Middle frontal gyrus (tissue), 1 donor: ENCODE measurements around the gene POLA1.

Source experiments
- DNase-seq: peaks from one replicate; pipeline ENCODE4 v3.0.0-alpha.2; 2015; ENCODE audit warnings: low spot score; ENCODE audit errors: extremely low spot score

The POLA1 gene

DNA sequence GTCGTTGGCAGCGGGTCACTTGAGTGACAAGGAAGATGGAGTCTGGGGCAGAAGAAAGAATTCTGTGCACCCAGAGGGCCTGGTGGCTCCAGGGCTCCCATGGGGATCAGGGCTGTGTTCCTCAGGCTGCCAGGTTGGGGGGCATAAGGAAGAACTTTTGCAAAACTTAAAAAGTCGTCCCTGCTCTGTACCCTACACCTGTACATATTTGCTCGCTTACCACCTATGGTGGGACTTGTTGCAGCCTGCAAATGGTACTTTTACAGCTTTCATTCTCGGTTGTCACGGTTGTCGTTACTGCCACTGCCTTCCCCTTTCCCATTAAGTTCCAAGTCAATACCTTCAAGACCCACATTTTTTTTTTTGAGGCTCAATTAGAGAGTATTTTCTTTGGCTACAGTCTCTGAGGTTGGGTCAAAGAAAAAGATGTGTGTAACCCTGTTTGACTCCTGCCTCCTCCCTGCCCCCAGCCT lies 312.9 kb downstream of the POLA1 start:
- no peak for DNase-seq

DNA sequence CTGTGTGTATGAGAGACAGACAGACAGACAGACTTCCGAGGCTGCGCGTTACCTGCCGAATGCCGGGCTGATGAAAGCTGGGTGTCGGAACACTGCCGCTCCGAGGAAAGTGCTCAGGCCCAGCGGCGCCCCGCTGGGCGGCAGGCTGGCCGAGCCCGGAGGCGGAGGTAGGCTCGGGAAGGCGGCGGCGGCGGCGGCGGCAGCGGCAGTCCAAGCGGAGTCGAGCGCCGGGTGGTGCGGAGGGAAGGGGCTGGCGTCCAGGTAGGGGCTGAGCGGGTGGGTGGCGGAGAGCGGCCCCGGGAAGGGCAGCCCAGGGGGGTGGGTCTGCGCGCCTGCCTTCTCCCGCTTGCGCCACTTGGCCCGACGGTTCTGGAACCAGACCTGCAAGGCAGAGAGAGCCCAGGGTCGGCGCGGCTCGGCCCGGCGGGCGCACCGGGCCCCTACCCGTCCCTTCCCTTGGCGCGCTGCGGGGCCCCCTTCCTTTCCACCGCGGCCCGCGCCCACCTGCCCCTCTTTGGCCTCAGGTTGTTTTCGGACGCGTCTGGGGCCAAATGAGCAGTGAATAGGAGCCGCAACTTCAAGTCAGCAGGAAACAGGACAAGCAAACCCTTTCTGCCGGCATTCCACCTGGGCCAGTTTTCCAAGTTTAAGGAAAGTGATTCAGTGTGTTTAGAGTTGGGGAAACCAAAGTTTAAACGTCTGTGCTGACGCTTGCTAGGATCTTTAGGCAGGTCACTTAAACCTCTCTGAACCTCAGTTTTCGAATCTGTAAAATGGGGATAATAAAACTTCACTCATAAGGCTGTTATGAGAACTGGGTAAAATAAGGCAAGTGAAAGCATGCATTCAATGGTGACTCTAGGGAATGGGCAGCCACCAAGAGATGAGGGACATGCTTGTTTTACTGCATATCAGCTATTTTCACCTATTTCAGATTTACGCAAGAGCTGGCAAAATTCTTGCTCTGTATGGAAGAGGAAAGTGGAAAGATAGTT lies 313.6 kb downstream of the POLA1 start:
- DNase-seq = no peak

DNA sequence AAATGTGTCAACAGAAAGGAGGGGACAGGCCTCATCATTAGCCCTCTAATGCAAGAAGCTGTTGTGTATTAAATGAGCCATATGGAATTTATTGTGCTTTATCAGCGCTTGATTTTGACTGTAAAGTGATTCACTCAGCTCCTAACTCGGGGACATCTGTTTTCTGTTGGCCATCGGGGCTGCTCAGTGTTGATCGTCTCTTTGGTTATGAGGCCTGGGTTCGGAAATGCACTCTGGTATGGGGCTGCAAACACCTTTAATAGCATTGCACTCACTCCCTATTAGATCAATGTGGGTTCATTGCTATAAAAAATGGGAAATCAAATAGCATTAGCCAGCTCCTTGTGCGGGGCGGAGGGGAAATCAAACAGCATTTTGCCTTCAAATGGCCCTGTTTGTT lies 315.7 kb downstream of the POLA1 start:
- DNase-seq = no peak

DNA sequence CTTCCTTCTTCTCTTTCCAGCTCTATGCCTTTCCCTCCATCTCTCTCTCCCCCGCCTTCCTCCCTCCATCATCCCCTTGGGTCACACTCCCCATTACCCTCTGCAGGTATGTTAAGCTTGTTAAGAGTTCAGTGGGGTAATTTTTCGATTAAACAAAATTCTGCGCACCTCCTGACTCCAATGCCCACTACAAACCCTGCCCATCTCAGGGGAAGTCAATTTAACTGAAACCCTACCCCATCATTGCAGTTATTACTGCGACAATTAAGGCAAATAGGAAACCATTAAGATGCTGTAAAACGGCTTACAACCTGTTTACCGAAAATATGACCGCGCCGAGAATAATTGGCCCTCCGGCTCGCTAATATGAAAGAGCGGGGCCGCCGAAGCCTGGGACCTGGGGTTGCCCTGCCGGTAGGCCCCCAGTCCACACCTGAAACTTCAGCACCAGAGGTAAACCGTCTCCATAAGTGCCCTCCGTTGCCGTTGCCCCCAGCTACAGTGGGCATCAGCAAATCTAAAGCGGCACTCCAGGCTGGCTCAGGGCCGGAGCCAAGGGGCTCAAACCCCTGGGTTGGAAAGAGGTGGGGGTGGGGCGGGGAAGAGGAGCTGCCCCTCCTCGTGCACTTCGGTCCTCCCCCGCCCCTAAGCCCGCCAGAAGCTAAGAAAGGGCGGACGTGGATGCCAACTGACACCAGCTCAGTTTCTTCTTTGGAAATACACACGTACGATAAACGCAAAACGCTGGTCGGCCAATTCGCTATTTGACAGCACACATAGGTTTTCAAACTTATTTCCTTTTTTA lies 317.3 kb downstream of the POLA1 start:
- no peak for DNase-seq

DNA sequence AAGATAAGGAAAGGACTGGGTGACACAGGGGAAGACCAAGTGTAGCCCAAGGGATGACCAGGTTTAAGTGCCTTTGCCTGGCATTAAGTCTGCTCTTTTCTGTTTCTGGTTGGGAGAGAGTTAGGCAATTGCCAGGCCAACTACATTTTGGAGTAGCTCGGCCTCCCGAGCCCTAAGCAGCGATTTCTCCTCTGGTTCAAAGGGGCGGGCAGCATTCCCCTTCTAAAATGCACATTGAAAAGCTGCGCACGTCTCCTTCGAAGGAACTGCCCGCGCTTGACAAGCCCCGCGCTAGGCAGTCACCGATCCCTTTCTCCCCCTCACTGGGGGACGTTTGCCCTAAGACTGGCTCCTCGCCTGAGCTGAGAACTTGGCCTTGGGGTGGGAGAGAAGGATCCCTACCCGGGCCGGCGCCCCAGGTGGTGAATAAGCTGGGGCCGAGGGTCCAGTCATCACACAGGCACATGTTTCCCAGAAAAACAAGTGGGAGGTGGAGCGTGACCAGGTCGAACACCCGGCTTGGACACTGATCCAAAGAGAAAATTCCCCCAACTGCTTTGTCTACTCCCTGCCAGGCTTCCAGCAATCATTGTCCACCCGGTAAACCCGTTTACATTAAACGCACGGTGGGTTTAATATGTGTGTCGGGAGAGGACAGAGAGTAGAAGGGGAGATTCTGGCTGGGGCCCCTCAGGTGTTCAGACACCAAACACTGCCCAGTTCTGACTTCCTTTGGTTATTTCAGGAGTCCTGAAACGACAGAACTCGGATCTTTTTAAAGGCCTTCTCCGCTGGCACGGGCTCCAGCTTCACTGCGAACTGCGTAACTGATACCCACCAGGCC lies 318.1 kb downstream of the POLA1 start:
- no peak for DNase-seq

DNA sequence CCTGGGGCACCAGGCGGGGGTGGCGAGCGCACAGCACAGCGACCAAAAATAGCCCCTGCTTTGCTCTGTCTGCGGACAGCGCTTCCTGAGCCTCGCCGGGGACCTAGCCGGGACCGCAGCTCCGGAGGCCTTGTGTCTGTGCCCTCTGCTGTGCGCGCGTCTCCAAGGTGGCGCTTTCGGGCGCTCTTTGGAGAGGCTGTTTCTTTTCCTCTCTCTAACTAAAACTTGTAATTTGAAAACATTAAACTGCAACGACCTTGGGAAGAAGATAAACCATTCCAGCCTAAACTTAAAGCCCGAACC lies 318.7 kb downstream of the POLA1 start:
- DNase-seq = no peak

DNA sequence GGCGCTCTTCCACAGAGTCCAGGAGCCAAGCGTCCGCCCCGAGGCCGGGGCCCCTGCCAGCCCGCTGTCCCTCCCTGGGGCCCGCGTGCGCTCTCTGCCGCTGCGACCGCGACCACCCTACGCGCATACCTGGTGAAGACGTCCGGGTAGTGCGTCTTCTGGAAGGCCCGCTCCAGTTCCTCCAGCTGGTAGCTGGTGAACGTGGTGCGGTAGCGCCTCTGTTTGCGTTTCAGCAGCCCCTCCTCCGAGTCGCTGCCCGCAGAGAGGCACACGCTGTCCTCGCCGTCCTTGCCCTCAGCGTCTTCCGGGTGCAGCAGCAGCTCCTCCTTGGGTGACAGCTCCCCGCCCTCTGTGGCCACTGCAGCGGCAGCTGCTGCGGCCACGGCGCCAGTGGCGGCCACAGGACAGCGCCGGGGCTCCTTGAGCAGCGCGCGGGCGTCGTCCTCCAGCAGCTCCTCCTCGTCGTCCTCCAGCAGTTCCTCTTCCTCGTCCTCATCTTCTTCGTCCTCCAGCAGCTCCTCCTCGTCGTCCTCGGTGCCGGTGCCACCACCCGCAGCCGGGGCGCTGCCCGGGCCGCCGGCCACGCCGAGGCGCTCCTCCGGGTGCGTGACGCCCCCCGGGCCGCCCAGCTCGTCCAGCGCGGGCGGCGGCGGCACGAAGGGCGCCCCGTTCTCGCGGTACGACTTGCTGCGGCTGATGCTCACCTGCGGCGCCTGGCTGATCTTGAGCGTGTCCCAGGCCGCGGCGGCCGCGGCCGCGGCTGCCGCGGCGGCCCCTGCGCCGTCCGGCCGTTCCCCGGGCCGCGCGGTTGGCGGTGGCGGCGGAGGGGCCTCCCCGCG lies 319.3 kb downstream of the POLA1 start:
- no peak for DNase-seq

DNA sequence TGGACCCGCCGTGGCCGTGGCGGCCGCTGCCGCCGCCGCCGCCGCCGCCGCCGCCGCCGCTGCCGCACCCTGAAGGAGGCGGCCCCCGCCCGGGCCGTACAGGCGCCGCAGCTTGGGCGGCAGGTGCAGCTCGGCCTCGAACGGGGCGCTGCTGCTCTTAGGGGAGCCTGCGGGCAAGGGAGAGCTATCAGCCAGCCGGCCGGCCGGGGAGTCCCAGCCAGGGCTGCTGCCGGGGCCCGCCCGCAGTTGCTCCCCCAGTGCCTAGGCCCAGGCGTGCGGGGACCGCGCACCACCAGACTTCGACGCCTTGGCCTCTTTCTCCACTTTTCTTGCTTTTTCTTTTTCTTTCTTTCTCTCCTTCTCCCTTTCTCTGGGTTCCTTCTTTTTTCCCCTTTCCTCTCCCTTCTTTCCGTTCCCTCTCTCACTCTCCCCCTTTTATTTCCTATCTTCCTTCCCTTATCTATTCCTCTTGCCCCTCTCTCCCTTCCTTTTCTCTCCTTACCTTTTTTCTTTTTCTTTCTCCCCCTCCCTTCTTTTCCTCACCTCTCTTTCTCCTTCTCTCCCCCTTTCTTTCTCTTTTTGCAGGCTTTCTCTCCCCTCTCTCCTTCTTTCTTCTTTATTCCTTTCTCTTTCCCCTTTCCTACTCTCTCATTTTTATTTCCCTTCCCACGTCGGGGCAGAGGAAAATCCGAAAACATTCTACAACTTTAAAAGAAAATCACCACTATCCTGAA lies 320.1 kb downstream of the POLA1 start:
- no peak for DNase-seq

DNA sequence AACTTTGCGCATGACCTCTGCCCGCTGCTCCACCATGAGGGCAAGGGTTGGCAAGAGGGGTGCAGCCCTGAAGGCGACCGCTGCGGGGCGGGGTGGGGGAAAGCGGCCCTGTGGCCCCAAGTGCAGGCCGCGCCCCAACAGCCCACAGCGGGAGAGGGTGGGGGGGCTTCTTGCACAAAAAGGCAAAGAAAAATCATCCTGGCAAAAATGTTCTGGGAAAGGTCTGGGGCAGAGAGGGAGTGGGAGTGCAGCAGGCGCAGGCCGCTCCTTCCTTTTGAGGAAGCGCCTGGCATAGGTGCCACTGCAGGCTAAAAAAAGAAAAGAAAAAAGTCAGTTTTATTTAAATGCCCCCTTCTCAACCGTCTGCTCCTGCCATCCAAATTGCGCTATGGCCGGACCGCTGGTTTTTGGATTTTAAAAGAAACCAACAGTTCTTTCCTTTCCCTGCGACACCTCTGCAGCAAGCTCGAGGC lies 320.7 kb downstream of the POLA1 start:
- DNase-seq = no peak

DNA sequence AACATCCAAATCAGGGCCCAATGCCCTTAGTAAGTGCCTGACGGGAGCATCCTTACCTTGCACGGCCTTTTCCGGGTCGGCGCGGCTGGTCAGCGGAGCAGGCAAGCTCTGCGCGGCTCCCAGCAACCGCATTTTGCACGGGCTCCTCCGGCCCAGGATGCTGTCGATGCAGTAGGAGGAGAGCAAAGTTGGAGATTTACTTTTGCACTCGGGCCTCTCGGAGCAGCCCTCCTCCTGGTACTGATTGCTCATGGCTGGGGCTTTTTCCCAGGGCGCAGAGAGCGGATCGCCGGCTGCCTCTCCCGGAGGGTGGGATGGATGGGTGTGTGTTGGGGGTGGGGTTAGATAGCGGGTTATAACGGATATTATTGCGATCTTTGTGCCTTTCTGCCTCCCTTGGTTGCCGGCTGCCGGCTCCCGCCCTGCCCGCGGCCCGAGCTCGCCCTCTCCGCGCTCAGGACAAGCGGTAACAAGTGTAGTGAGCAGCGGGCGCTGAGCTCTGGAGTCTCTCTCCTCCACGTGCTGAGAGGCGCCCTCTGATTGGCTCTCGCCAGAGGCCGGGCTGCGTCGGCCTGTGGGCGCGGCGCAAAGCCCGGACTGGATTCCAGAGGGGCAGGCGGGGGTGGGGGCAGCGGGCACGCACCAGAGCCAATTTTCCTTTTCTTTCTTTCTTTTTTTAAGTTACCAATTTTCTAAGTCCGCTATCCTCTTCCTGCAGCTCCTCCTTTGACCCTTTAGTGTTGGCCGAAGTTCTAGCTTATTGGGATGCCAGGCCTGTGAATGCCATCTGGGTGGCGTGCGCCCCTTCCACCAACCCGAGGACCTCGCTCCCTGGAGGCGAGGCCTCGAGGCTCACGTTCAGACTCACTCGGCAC lies 322.0 kb downstream of the POLA1 start, which contains the start of gene ARX:
Gene ARX, minus strand, starts transcription at position 480 of the 875 bp plus-strand sequence. Its CDS starts 228 bp downstream, at position 252.
- DNase-seq = peak; percentile 9

DNA sequence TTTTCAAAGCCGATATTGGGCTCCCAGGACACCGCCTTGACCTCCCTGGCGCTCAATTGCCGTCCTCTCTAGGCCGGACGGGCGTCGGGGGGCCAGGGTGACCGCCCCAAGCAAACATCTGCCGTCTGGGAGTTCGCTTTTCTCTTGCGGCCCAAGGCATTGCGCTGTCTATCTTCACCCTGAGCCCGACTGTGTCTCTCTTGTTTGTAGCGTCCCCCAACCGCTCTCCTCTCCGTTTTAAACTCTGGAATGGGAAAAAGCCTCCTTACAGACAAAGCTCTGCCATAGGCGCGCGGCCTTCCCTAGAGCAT lies 322.6 kb downstream of the POLA1 start:
- DNase-seq = no peak

DNA sequence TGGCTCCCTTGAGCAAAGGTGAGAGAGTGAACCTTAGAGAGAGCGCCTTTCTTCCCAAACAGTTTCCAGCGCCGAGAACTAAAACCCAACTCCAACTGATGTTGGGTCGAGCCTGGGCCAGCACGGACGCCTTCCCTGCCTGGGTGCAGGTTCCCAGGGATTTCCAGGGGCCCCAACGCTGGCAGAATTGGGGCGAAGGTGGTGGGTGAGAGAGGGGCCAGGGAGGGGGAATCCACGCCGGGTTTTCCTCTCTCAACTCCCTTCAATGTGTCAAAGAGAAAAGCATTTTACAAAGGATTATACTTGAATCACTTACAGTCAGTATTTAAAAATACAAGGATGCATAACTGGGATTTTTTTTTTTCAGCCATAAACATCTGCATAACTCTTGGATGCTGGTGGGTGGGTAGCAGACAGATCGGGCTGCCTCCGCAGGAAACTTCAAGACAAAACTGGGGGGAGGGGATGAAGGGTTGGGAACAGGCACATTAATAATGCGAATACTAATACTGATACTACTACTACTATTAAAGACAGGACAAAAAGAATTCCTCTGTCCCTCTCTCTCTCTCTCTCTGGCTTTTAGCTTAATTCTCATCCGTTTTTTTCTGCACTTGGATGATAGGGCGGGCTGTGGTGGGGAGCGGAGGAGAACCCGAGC lies 323.4 kb downstream of the POLA1 start:
- no peak for DNase-seq

DNA sequence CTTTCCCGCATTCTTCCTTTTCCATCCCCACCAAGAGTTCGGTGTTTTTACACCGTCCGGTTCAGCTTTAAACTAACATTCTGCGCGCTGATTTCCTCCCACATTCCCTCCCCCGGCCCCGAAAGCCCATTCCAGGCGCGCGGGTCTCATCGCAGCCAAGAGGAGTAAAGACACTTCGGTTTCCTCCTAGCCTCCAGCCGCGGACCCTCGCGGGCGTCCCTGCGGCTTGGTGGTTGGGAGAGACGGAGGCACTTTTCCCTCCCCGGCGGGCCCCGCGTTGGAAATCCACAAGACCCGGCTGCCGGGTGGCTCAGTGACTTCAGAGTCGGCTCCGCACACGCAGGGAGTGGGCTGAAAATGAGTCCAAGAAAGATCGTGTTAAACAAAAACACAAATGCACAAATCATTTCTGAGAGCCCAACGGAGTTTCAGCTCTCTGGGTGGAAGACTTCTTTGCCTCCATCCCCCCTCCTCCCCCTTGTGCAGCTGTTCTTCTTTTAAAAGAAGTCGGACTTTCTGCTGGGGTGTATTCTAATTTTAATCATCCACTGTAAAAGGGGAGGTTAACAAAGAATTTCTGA lies 324.0 kb downstream of the POLA1 start:
- no peak for DNase-seq

DNA sequence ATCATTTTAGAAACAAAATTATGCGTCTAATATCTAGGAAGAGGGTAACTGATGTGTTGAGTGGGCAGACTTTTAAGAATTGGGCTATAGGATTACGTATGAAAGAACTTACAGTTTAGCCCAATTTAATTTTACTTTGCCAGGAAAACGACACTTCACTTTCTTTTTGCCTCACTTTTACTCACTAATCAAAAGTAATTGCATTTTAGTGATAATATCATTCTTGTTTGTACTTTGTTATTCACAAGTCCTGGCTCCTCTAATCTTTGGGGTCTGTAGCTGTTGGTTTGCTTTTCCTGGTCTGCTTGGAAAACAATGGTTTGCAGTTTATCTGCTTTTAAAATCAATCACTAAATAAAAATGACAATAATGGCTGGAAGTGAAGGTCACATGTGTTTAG lies 325.0 kb downstream of the POLA1 start:
- DNase-seq = no peak

DNA sequence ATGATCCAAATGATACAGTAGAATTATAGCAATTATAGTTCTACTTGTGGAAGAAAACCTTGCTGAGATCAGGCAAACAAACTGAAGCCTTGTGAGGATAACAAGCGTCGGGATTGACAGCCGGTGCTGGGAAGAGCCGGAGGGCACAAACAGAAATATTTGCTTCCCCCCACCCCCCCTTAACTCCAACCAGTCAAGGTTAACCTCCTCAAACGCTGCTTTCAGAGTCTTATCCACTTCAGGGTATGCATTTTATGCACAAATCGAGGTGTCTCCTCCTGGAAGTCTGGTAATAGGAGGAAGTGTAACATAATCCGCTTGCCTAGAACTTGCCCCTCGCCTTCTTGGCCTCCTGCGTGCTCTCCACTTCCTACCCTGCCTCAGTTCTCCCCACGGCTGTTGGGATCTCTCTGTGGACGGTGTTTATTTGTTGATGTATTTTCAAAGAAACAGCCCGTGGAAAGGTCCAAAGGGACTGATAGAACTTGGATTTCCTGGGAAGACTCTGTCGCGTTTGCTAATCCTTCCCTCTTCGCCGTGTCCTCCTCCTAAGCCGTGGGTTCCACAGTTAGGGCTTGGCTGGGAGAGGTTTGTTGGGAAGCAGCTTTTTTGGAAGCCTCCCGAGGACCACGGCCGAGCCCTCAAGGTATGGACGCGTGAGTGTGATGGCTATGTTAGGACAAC lies 326.1 kb downstream of the POLA1 start:
- no peak for DNase-seq

DNA sequence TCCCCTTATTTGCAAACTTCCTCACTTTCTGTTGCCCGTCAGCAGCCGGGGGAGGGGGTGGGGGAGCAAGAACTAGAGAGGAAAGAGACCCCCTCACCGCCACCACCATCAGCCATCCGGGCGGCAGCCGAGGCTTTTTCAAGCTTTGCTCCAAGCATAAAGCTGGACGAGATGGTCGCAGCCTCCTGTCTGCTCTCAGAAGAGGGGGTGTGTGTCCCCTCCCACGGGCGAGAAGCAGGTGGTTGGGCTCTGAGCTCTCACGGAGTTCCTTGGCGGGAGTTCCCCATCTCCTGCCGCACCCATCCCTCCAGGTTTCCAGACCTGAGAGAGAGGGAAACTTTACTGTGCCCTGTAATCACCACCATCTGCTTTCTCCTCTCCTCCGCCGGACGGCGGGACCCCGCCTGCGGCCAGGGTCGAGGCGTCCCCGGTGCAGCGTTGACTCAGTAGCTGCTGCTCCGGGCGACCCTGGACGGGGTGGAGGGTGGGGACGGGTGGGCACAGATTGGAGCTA lies 326.7 kb downstream of the POLA1 start:
- DNase-seq = no peak

DNA sequence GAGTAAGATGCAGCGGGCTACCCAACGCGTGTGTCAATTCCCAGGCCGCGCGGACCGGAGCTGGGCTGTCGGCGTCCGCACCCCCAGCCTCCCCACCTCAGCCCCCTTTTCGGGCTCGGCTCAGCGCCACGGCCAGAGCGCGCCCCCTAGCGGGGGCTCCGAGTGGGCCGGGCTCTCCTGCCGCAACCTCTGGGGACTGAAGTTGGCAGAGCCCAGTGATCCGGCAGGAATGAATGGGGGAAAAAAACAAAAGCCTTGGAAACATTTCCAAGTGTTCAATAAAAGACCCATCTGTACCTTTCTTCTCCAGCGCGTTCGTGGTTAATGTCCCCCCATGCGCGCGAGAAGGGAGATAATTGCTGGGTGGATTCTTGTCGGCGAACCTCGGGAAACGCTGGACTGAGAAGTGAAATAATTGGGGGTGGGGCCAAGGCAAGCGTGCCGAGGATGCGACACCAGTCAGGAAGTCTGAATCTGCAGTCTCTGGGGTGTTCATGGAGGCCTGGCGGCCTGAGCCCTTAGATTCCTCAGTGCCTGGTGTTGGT lies 327.3 kb downstream of the POLA1 start:
- no peak for DNase-seq
